Measurements from ENCODE around the gene KRTAP5-7.

The KRTAP5-7 gene

DNA sequence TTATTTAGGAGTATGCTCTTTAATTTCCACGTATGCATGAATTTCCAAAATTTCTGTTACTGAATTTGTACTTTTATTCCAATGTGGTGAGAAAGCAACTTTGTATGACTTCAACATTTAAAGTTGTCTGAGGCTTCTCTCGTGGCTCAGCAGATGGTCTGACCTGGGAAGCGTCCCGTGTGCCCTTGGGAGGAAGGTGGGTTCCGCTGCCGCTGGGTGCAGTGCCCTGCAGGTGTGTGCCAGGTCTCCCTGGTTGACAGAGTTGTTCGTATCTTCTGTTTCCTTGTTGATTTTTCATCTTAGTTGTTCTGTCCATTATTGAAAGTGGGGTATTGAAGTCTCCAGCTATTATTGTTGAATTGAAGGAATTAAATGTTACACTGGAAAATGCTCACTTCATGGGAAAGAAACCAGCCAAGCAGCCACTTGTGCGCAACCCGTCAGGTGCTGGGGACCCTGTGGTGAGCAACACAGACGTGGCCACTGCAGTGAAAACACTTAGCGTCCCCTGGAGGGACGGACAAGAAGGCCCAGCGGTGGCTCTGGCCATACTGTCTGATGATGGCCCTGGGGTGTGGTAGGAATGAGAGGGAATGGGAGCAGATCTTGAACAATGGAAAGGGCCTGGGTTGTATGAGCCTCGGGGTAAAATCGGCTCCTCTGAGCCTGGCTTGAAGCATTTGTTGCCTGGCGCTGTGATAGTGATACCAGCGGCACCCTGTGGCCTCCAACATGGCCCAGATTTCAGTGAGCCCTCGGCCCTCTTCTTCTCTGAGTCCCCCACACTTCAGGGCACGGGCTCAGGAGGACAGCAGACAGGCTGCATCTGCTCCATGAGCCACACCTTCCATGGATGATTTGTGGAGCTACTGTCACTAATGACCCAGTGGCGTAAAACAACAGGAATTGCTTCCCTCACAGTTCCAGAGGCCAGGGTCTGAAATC, 31.5 kb upstream of the KRTAP5-7 start:
- no peak for DNase-seq (ENCODE audit: low spot score)

DNA sequence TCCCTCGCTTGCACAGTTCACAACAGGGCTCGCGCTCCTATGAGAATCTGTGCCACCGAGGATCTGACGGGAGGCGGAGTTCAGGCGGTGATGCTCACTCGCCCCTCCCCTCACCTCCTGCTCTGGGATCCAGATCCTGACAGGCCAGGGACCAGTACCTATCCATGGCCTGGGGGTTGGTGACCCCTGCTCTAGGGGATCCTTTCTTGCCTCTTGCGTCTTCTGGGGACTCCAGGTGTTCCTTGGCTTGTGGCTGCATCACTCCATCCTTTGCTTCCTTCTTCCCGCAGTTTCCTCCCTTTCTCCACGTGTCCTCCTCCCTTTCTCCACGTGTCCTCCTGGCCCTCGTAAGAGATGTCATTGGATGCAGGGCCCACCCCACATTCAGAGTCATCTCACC, 30.6 kb upstream of the KRTAP5-7 start:
- no peak for DNase-seq (ENCODE audit: low spot score)

DNA sequence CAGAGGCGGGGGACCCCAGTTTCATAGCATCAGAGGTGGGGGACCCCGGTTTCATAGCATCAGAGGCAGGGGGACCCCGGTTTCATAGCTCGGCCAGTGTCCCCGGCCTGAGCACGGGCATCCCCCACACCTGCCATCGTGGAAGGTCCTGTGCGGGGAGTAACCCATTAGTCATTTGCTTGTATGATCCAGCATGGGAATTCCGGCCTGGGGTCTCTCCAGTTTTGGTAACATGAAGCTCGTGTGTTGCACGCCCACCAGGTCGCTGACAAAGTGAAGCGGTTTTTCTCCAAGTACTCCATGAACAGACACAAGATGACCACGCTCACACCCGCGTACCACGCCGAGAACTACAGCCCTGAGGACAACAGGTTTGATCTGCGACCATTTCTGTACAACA, 29.0 kb upstream of the KRTAP5-7 start:
- no peak for DNase-seq (ENCODE audit: low spot score)

DNA sequence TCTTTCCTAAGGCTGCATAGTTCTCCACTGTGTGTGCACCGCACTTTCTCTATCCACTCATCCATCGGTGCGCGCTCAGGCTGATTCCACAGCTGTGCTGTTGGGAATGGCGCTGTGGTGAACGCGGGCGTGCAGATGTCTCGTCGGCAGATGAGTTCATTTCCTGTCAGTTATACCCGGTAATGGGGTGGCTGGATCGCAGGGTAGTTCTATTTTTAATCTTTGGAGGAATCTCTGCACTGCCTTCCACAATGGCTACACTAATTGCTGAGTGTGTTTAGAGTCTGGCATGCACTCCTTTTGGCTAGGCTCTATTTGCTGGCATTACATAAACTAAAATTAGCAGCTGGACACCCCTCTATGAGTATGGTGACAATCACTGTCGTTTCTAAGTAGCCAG, 27.9 kb upstream of the KRTAP5-7 start:
- DNase-seq (ENCODE audit: low spot score) = no peak

DNA sequence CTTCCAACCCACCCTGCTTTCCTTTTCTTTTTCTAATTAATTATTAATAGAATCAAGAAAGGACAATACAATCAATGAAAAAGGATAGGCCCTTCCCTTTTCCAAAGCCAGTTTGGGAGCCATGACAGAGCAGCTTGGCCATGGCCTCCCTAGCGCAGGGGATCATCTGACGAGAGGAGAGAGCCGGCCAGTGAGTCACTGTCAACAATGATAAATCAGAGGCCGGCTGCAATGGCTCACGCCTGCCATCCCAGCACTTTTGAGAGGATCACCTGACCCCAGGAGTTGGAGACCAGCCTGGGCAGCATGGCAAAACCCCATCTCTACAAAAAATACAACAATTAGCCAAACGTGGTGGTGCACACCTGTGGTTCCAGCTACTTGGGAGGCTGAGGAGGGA, 27.5 kb upstream of the KRTAP5-7 start:
- DNase-seq (ENCODE audit: low spot score) = no peak

DNA sequence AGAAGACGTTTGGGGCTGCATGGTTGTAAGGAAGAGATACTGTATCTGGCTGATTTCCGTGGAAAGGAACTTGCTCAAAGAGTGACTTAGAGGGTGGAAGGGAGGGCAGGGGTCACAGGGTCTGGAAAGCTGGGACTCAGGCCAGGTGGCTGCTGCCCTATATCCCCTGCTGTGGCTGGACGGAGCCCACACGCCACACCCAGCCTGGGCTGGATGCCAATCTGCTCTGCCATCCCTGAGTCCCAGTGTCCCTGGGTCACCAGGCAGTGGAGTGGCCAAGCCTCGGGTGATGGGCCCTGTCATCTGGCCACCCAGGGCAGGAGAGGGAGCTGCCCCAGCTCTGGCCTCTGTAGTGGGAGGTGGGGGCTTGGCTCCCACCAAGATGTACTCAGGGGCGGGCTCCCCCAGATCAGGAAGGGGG, 26.5 kb upstream of the KRTAP5-7 start:
- DNase-seq (ENCODE audit: low spot score) = no peak

DNA sequence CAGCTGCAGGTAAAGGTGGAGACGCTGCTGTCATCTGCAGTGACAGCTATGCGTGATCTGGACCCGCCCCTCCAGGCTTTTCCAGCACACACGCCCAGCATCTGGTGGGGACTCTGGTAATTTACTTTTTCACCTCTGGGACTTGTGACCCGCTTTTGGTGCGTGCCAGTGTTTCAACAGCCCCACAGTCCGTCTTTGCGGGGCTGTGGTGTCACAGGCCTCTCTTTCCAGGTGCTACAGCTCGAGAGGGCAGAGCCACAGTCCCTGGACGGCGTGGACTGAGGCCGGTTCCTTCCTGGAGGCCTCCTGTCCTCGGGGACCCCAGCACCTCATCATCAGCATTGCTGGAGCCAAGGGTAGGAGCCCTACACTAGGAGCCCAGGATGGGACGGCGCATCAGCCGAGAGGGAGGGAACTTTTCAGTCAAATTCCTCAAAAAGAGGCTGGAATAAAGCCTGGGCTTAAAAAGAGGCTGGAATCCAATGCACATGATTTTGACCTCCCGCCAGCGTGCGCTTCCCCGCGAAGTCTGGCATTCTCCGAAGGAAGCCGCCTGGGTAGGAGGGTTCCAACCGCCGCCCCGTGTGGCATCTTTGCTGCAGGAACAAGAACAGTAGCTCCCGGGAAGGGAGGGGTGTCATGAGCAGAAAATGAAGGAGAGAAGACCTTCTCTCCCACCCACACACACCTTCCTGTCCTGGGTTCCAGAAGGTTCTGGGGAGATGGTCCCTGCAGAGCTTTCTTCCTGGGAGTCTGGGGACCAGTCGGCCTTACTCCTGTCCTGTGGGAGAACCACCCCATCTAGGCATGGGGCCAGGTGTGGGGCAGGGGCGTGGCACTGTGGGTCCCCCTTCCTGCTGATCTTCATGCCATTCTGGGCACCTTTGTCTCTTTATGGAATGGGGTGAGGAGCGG, 25.7 kb upstream of the KRTAP5-7 start:
- no peak for DNase-seq (ENCODE audit: low spot score)

DNA sequence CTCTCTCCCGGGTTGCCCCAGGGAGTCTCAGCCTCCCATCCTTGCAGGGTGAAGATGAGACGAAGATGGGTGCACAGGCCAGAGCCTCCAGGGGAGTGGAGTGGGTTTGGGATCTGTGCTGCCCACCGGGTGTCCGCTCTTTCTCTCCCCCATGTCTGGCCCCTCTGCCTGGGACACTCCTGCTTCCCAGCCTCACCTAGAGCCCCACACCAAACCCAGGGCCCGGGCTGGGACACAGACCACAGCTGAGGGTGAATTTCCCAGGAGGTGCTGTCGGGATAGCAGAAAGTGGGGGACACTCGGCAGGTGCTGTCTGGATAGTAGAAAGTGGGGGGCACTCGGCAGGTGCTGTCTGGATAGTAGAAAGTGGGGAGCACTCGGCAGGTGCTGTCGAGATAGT, 25.0 kb upstream of the KRTAP5-7 start:
- DNase-seq (ENCODE audit: low spot score) = no peak

DNA sequence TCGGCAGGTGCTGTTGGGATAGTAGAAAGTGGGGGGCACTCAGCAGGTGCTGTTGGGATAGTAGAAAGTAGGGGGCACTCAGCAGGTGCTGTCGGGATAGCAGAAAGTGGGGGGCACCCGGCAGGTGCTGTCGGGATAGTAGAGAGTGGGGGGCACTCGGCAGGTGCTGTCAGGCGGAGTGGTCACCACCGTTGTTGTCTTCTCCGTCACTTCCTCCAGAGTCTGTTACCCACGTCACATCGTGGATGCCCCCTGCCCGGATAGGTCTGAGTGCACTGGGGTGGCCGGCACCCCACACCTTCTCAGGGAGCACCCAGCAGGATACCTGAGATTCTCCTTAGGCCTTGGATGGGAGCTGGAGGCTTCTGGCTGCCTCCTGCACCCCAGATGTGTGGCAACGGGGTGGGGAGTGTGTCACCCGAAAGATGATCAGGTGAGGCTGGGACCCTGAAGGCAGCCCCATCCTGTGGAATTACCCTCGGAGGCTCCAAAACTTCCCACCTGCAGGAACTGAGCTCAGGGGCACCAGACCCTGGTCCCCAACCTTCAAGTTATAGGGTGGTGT, 24.1 kb upstream of the KRTAP5-7 start:
- no peak for DNase-seq (ENCODE audit: low spot score)

DNA sequence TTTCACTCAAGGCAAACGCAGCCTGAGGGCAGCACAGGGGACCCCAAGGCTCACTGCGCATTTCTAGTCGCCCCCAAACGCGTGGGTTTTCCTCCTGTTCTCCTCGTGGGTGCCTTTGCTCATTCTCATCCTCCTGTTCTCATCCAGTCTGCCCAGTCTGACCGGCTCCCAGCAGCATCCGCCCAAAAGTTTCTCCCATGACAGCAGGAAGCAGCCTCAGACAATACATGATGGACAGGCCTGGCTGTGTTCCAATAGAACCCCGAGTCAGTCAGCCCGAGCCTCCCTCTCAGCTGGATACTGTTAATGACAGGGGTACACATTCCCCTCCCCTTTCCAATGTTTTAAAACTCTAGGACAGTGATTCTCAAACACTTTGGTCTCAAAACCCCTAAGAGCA, 22.5 kb upstream of the KRTAP5-7 start:
- DNase-seq (ENCODE audit: low spot score) = no peak

DNA sequence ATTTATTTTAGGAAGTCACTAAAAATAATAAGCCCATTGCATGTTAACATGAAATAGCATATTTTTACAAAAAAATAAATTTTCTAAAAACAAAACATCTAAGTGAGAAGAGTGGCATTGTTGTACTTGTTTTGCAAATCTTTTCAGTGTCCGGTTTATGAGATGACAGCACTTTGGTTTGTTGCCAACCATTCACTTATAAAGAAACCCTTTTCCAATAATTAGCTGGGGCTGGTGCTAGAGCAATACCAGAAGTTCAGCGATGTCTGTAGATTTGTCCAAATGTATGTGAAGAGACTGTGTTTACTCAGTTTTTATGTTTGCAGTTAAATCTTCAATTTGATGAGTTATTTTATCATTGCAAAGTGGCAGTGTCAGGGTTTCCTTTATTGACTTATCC, 22.1 kb upstream of the KRTAP5-7 start:
- DNase-seq (ENCODE audit: low spot score) = no peak

DNA sequence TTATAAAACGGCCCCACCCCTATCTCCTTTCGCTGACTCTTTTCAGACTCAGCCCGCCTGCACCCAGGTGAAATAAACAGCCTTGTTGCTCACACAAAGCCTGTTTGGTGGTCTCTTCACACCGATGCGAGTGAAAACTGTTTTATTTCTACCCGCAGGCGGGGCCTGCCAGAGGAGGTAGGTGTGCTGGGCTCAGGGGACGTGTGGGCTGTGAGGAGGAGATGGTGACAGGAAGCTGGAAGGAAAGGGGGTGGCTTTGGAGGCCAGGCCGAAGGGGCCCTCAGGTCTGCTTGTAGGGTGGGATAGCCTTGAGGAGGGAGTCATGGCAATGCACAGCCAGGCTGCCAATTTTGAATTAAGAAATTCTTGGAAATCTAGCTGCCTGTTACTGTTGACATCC, 21.3 kb upstream of the KRTAP5-7 start:
- no peak for DNase-seq (ENCODE audit: low spot score)

DNA sequence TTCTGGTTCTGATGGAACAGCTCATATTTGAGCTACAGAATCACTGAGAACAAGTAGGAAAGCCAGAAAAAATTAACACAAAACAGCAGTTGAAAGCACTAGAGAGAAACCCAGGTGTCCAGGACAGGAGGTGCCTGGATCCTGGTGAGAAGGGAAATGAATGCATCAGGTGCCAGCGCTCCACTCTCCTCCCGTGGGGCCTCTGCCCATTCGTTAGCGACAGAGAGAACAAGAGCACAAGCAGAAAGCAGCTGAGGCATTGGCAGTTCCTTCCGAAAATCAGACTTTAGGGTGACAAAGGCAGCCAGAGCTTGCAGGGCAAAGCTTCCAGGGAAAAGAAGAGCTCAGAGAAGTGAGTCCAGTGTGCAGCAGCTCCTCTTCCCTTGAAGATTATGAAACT, 20.0 kb upstream of the KRTAP5-7 start:
- DNase-seq (ENCODE audit: low spot score) = no peak

DNA sequence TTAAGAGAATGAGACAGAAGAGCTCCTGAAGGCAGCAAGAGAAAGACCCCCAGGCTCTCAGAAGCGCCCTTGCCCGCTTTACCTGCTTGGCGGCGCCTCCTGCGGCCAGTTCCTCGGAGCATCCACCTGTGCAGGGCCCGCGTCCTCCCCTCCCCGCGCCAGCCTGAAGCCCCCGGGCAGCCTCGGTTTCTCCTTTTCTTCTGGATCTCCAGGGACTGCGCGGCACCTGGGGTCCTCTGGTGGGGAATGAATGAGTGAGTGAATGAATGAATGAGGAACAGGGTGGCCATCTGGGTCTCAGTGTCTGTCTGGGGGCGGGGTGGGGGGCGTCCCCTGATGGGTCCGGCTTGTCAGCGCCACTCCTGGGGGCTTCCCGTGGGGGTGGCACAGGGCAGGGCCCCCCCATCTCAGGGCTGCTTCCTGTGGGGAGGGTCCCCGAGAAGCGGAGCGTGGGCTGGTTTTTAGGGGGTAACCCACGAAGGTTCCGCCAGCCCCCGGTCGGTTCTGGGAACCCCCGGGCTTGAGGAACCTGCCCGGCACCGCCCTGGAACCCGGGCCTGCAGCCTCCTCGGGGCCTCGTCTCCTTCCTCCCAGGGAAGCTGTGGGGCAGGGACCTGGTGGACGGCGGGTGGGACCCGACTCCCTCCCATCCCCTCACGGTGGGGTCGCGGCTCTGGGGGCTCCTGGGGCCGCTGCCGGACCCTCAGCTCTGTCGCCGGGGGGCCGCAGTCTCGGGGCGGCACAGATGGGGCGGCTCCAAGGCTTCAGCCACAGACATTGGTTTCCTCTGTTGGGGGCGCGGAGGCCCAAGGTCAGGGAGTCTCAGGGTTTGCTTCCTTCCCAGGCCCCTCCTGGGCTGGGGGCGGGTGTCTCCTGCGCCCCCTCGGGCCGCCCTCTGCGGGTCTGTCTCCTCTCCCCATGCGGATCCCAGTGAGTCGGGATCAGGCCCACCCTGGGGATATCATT, 8.3 kb upstream of the KRTAP5-7 start:
- no peak for DNase-seq (ENCODE audit: low spot score)

DNA sequence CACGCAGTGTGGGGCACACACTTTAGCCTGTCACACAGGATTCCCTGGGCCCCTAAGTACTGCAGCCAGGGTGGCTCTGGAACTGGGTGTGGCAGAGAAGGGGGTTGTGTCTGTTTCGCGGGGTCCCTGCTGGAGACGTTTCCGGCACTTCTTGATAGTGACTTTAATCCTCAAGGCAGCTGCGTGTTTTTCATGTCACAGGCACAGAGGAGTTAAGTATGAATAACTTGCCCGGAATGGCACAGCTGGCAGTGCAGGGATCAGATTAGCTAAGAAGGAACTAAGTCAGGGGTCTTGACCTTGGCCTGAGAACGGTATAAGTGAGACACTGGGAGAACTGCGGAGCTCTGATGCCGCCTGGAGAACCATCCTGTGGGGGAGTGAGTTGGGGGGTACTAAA, 7.5 kb upstream of the KRTAP5-7 start:
- no peak for DNase-seq (ENCODE audit: low spot score)

DNA sequence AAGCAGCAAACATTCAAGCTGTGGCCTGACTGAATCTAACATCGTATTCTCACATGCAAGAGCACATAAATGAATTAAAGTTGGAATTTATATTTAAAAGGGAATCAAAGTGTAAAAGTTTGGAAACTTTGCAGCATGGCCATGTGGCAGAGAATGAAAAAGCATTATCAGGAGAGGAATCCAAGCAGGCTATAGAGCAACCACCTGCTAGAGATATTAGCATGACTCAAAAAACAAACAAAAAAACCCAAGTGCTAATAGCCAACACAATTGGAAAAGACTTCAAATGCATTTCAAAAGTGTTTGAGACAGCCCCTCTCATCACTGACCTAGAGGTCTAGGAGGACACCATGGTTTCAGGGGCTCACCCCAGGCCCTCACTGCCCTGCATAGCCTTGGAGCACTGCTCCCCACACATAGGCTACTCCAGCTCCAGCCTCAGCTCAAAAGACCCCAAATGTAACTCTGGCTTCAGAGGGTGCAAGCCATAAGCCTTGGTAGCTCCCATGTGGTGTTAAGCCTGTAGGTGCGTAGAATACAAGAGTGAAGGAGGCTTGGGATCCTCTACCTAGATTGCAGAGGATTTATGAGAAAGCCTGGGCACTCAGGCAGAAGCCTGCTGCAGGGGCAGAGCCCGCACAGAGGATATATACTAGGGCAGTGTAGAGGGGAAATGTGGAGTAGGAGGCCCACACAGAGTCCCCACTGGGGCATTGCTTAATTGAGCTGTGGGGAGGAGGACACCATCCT, 1.7 kb upstream of the KRTAP5-7 start:
- DNase-seq (ENCODE audit: low spot score) = no peak

DNA sequence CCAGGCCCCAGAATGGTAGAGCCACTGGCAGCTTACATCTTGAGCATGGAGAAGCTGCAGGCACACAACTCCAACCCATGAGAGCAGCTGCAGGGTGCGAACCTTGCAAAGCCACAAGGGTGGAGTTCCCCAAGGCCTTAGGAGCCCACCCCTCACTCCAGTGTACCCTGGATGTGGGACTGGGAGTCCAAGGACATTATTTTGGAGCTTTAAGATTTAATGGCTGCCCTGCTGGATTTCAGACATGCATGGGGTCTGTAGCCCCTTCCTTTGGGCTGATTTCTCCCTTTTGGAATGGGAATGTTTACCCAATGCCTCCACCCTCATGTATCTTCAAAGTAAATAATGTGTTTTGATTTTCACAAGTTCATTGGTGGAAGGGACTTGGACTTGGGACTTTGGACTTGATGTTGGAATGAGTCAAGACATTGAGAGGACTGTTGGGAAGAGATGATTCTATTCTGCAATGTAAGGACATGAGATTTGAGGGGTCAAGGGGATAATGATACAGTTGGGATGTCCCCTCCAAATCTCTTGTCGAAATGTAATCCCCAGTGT, 1.1 kb upstream of the KRTAP5-7 start:
- no peak for DNase-seq (ENCODE audit: low spot score)

DNA sequence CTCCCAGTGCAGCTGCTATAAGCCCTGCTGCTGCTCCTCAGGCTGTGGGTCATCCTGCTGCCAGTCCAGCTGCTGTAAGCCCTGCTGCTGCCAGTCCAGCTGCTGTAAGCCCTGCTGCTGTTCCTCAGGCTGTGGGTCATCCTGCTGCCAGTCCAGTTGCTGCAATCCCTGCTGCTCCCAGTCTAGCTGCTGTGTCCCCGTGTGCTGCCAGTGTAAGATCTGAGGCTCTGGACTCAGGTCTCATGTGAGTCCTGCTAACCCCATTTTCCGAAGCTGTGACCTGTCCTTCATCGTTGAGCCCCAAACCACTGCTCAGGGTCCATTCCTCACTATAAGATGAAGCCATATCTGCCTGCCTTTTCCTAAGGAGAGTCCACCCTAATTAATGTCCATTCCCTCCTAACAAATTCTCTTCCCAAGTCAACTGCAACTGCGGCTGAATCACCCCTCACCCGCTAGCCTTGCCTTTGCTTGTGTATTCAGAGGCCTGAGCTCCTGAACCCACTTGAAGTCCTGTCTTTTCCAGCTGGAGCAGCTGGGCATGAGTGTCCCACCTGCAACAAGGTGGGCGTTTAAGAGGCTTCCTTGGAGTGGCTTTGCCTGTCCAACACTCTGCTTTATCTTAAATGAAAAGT, 626 bp downstream of the KRTAP5-7 start:
- DNase-seq (ENCODE audit: low spot score) = no peak

DNA sequence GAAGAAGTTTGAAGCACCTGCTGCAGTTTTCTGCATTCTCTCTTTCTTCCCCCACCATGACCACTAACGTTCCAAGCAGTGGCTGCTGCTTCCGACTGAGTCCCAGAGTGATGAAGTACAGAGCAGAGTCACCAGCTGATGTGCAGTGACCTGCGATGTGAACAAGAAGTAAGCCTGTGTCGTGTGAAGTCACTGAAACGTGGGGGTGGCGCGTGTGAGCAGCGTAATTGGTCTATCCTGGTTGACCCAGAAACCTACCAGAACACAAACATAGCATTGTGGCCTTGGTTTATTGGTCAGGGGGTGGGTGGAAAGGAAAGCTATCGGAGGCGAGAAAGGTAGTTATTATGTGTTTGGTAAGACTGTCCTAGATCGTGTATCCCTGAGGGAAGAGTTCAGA, 3.5 kb downstream of the KRTAP5-7 start:
- no peak for DNase-seq (ENCODE audit: low spot score)

DNA sequence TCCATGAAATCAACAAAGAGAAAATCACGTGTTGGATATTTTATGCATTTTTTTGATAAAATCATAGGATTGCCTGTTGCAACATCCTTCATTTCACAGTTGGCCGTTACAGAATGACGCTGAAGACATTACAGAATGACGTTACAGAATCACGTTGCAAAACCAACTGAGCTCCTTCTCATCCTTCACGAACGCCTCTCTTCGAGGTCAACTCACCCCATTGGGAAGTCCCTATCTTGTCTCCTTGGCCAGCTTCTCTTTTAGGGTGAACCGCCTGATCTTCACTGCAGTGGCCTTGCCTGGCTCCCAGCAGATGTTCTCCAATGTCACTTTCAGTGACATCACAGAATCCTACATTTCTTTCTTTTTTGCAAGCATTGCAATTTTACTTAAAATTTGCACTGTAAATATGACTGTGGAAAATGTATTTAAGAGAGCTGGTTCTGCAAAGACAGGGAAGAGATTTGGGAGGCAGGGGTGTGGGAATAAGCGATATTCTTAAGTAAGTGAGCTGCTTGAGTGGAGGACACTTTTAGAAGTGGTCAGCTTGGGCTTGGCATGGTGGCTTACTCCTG, 5.1 kb downstream of the KRTAP5-7 start:
- DNase-seq (ENCODE audit: low spot score) = no peak

Measured in D341Med (cell line).